ENCODE measurements around the gene NLRC4. TPM values are rescaled to one million over a fixed set of nuclear protein-coding genes. Genes with fewer than 3 reads are reported as not detected.

NLRC4 gene
- total RNA-seq, 4 donors from 2014 or later = 1.5 to 18.9 (median 5.0) TPM

DNA sequence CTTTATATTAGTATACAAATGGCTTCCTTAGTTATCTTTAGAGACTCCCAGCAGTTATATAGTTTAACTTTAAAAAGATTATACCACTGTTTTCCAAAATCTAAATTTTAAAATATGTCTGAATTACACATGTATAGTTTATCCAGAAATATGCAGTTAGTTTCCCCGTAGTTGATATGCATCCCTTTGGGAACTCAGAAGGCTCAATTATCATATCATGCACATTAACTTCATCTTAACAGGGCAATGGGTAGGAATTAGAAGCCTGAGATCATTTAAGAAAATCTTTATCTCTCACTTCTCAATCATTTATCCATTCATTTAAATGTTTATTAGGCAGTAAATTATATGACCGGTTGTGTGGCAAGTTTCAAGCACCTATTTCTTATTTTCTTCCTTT lies 27.2 kb downstream of the NLRC4 start:
- TF ChIP-seq, protein P1, sequence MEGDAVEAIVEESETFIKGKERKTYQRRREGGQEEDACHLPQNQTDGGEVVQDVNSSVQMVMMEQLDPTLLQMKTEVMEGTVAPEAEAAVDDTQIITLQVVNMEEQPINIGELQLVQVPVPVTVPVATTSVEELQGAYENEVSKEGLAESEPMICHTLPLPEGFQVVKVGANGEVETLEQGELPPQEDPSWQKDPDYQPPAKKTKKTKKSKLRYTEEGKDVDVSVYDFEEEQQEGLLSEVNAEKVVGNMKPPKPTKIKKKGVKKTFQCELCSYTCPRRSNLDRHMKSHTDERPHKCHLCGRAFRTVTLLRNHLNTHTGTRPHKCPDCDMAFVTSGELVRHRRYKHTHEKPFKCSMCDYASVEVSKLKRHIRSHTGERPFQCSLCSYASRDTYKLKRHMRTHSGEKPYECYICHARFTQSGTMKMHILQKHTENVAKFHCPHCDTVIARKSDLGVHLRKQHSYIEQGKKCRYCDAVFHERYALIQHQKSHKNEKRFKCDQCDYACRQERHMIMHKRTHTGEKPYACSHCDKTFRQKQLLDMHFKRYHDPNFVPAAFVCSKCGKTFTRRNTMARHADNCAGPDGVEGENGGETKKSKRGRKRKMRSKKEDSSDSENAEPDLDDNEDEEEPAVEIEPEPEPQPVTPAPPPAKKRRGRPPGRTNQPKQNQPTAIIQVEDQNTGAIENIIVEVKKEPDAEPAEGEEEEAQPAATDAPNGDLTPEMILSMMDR (IDR thresholded peaks at IDR 0.05; ENCODE audit: low read depth) = no peak

DNA sequence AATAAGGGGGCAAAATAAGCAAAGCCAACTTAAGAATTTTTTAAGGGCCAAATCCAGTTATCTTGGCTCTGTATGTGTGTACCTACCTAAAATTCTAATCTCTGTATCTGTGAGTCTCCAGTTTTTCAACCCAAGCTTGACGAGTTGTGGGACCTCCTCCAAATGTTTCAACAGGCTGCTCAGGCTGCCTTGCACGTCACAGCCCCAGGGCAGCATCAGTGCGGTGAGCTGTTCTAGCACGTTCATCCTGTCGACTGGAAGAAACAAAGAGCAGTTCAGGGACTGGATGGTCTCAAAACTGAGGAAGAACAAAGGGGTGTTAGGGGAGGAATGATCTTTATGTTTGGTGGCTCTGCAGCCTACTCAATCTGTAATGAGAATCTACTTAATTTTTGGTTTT lies 29.4 kb downstream of the NLRC4 start:
- TF ChIP-seq, protein P1 (IDR thresholded peaks at IDR 0.05; ENCODE audit: low read depth) = no peak

DNA sequence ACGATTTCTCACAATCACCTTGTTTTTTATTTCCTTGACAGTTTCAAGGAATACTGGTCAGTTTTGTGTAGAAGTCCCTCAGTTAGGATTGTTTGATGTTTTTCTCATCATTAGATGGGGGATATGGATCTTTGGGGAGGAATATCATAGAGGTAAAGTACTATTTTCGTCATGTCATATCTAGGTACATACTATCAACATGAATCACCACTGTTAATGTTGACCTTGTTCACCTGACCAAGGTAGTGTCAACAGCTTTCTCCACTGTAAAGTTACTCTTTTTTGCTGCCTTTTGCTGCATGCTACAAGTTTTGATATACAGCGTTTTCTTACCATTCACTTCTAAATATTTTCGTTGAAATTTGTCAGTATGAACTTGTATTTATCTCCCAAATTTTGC lies 32.7 kb downstream of the NLRC4 start:
- TF ChIP-seq, protein P1 (IDR thresholded peaks at IDR 0.05; ENCODE audit: low read depth) = no peak

DNA sequence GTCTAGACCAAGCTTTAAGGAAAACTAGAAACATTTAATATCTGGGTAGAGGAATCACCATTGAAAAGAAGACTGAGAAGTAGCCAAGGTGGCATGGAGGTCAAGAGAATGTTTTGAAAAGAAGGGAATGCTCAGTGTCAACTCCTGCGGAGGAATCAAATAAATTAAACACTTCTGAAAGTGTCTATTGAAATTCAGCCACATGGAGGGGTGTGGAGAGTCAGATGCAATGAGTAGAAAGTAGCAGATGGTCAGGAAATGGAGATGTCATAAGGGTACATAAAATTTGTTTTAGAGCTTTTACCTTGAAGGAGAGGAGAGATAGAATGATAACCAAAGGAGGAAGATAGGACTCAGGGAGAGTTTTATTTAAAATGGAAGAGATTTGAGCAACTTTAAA lies 35.1 kb downstream of the NLRC4 start:
- TF ChIP-seq, protein P1 (IDR thresholded peaks at IDR 0.05; ENCODE audit: low read depth) = no peak

DNA sequence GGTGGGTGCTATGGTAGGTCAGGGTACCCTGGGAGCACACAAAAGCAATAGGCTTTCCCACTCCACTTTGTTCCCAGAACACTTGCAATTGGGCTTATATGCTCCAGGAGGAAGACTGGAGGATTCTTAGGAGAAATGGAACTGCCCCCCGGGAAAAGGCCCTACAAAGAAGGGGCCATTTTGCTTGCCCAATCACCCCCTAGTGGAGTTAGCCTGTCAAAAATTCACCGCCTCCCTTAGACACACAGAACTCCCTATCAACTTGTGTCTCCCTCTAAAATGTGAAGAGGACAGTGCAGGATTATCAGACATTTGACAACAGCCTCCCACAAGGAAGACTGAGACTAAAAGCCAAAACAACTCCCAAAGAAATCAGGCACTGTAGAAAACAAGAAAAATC lies 36.5 kb downstream of the NLRC4 start:
- TF ChIP-seq, protein P1 (IDR thresholded peaks at IDR 0.05; ENCODE audit: low read depth) = no peak

DNA sequence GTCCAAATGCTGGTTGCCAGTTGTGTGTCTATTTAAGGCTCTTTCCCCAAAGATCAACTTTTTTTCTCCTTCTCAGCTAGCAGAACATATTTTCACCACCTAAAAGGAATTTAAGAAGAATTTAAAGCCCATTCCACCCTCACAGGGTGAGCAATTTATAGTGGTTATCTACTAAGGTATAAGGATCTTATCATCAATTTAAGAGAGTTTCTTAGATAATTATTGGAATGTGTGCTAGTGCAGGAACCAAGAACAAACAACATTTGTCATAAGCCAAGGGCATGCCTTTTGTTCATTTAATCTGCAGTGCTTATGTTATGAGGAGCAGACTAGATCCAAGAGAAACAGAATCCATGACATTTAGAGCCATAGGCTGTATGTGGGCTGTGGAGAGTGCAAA lies 37.2 kb downstream of the NLRC4 start:
- TF ChIP-seq, protein P1 (IDR thresholded peaks at IDR 0.05; ENCODE audit: low read depth) = no peak

DNA sequence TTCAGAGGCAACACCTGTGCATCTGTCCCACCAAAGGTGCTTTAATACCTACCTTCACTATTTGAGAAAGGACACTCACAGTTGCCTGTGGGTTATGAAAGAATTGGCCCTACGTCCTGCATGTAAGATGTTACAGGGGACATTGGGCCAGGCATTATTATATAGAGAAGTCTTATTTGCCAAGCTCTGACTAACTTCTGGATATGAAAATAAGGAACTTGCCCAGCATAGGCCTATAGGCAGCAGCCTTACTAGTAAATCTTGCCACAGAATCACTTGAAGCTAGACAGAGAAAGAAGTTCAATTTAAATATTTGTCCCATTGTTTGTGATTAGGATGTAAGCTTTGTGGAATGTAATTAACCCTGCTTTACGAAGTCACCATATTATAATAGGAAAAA lies 41.7 kb downstream of the NLRC4 start:
- TF ChIP-seq, protein P1 (IDR thresholded peaks at IDR 0.05; ENCODE audit: low read depth) = no peak
